NCI-H748 (cell line): ENCODE data around the gene LAMB1.

ENCODE experiments used
- DNase-seq: peaks from one replicate; lab custom pipeline; 2025; ENCODE audit not compliant: unreplicated experiment; lab: John Stamatoyannopoulos, UW

Gene LAMB1

GRCh38 chr7:107999779-108000560 is 3.0 kb downstream of the LAMB1 start:
- no peak for DNase-seq

GRCh38 chr7:107998660-107999480 is 4.1 kb downstream of the LAMB1 start:
- DNase-seq = no peak

GRCh38 chr7:107998150-107998549 is 4.8 kb downstream of the LAMB1 start:
- DNase-seq = no peak

GRCh38 chr7:107996072-107996882 is 6.7 kb downstream of the LAMB1 start:
- DNase-seq = no peak

GRCh38 chr7:107995184-107996071 is 7.5 kb downstream of the LAMB1 start:
- peak; percentile 69 for DNase-seq

GRCh38 chr7:107994421-107995030 is 8.4 kb downstream of the LAMB1 start:
- DNase-seq = peak; percentile 57

GRCh38 chr7:107993891-107994291 is 9.1 kb downstream of the LAMB1 start:
- DNase-seq = peak; percentile 80

GRCh38 chr7:107989618-107990373 is 13.2 kb downstream of the LAMB1 start:
- no peak for DNase-seq

GRCh38 chr7:107982918-107983389 is 20.0 kb downstream of the LAMB1 start:
- DNase-seq = peak; percentile 47

- peak; percentile 38 for DNase-seq
Observed at GRCh38 chr7:107982042-107982840, 20.7 kb downstream of the LAMB1 start.

GRCh38 chr7:107981466-107981865 is 21.5 kb downstream of the LAMB1 start:
- DNase-seq = no peak

- no peak for DNase-seq
Observed at GRCh38 chr7:107980671-107981190, 22.2 kb downstream of the LAMB1 start.

- DNase-seq = no peak
Observed at GRCh38 chr7:107980171-107980570, 22.8 kb downstream of the LAMB1 start.

GRCh38 chr7:107978815-107979408 is 24.0 kb downstream of the LAMB1 start:
- DNase-seq = no peak

- peak; percentile 13 for DNase-seq
Observed at GRCh38 chr7:107977048-107977447, 25.9 kb downstream of the LAMB1 start.

GRCh38 chr7:107976620-107977019 is 26.3 kb downstream of the LAMB1 start:
- no peak for DNase-seq

- no peak for DNase-seq
Observed at GRCh38 chr7:107975394-107976013, 27.5 kb downstream of the LAMB1 start.
